ENCODE results near the gene TAS1R1.

TAS1R1 gene

GRCh38 chr1:6554907-6555778 is at the start of gene TAS1R1:
Gene TAS1R1 (plus strand): TSS chr1:6555307. CDS start chr1:6555374, 67 bp downstream.
- DNase-seq (ENCODE audit: low read depth in 2 of 2): no peak

GRCh38 chr1:6505367-6506209 is 49.5 kb upstream of the TAS1R1 start:
- DNase-seq (ENCODE audit: low read depth in 2 of 2): no peak

GRCh38 chr1:6506210-6507036 is 48.7 kb upstream of the TAS1R1 start:
- no peak for DNase-seq (ENCODE audit: low read depth in 2 of 2)

DNA sequence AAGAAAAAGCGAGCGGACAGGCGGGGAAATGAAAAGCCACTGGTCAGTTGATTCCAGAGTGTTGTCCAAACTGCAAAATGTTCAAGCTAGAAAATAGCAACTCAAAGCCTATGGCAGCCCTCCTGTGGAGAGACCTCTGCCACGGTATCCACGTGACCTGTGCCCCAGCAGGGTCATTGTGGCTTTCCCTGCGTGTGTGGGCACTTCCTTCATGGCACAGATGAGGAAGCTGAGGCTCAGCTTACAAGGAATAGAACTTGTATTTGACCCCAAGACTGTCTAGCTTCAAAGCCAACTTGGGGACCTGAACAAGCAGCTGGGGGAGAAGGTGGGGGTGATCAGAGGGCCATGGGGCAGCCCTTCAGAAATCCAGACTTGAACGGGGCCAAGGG is 48.1 kb upstream of the TAS1R1 start:
- no peak for DNase-seq (ENCODE audit: low read depth in 2 of 2)

DNA sequence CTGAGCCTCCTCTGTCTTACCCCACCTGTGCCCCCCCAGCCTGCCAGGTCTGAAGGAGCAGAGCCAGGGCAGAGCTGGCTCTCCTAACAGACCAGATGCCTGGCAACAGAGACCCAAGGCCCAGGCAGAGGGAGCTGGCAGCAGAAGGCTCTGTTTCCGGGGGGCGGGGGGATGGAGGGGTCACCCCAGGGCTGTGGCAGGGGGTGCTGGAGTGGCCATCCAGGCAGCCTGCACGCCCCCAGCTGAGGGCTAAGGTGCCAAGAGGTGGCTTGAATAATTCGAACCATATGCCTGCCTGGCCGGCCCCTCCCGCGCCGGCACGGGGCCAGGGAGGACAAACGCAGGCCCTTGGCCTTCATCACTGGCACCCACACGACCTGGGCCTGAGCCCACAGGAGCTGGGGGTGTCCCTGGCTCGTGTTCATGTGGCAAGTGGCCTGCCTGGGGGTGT is 47.6 kb upstream of the TAS1R1 start:
- DNase-seq (ENCODE audit: low read depth in 2 of 2): no peak

DNA sequence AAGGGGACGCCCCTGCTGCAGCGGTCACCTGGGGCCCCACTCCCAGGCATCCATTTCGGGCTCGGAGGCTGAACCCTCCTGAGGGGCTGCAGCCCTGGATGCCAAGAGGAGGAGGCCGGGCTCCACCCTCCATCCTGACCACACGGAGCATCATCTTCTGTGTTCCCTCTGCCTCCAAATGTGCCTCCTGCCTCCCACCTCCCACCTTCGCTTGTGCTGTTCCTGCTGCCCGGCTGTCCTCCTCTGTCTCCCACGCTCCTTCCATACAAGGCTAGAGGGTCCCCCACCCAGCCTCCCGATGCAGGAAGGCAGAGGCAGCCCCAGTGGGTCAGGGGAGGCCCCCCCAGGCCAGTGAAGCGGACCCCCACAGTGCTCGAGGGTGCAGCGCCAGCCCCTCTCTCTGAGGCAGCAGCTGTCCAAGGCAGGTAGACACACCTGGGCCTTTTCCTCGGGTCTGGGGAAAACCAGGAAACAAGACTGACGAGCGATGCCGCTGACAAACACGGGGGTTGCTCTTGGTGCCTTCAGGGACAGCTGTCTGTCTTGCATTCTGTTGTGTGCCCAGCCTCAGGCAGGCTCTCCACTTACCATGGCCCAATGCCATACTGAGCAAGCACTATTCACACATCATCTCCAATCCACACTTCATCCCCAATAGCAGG is 46.8 kb upstream of the TAS1R1 start:
- no peak for DNase-seq (ENCODE audit: low read depth in 2 of 2)

GRCh38 chr1:6508816-6509189 is 46.3 kb upstream of the TAS1R1 start:
- DNase-seq (ENCODE audit: low read depth in 2 of 2): no peak

- no peak for DNase-seq (ENCODE audit: low read depth in 2 of 2)
These were observed 45.7 kb upstream of the TAS1R1 start for GRCh38 chr1:6509220-6509918.

GRCh38 chr1:6509919-6510291 is 45.2 kb upstream of the TAS1R1 start:
- DNase-seq (ENCODE audit: low read depth in 2 of 2): no peak

- no peak for DNase-seq (ENCODE audit: low read depth in 2 of 2)
These were observed 44.6 kb upstream of the TAS1R1 start for GRCh38 chr1:6510493-6510892.

DNA sequence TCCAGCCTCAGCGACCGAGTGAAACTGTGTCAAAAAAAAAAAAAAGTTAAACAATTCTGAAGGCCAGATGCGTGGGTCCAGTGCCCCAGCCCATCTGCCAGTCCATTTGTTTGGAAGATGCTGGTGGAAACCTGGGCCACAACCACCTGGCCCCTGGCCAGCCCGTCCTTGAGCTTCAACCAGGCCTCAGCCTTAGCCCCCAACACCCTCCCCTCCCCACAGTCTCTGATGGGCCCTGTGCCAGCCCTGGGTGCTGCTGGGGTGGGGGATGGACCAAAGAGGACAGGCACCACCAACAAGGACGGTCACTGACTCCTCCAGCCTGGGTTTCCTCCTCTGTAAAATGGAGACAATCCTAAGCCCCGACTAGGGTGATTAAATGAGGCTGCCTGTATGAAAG is 44.1 kb upstream of the TAS1R1 start:
- DNase-seq (ENCODE audit: low read depth in 2 of 2): no peak

DNA sequence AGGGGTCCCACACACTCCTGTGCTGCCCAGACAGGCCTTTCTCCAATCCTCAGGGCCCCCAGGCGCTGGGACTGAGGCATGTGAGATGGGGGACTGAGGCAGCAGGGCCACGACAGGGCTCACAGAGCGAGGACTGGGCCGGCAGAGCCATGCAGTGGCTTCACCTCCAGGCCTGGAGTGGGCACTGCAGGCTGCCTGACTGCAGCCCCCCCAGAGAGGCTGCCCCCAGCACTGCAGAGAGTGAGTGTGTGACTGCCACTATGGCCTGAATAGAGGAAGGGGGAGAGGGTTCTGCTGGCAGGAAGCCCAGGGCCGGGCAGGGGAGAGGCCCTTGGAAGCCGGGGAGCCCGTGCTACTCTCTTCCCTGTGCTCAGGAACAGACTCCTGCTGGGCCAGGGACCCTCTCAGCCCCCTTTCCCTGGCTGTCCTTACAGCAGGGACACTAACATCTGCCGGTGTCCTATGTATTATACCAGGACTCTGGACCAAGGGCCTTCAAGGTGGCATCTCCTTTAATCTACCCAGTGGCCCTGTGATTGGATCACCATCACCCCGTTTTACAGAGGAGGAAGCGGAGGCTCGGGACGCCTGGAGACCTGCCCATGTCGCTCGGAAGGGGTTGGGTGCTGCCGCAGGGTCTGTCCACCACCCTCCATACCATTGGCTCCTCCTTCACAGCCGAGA is 43.4 kb upstream of the TAS1R1 start:
- DNase-seq (ENCODE audit: low read depth in 2 of 2): no peak

GRCh38 chr1:6512245-6512907 is 42.7 kb upstream of the TAS1R1 start:
- no peak for DNase-seq (ENCODE audit: low read depth in 2 of 2)

GRCh38 chr1:6512908-6513280 is 42.2 kb upstream of the TAS1R1 start:
- DNase-seq (ENCODE audit: low read depth in 2 of 2): no peak

DNA sequence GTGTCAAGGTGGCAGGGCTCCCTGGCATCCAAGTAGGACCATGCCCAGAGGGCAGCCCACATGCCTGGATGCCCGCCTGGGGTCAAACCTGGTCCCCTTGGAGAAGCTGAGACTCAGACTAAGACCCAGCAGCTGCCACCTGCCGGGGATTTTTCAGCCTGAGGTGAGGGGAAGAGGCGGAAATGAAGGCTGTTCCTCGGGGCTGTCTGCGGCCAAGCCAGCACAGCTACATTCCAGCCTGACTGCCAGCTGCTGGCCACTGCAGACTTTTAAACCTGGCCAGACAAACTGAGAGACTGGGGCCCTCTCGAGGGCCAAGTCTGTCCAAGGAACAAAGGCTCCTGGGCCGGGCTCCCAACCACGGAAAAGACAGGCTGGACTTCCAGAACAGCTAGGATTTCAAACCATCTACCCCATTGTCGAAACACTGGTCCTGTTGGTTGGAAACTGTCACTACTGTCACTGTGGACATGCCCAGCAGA is 41.7 kb upstream of the TAS1R1 start:
- DNase-seq (ENCODE audit: low read depth in 2 of 2): no peak

- DNase-seq (ENCODE audit: low read depth in 2 of 2): no peak
These were observed 39.3 kb upstream of the TAS1R1 start for GRCh38 chr1:6515771-6516170.

DNA sequence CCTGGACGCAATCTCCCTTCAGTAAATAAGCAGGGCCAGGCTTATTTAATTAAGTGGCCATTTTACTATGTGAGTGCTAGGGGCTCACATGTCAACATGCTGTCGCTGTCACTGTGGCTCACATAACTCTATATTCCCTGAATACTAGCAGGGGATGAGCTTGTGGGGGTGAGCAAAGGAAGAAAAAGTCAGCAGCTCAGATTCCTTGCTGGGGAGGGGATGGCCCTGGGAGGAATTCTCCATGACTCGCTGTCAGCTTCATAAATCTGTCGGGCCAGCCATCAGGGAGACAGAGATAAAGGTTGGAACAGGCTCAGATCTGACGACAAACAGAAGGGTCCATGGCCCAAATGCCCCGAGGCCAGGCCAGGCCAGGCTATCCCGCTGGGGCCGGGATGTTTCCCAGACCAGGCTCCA is 37.7 kb upstream of the TAS1R1 start:
- DNase-seq (ENCODE audit: low read depth in 2 of 2): no peak

DNA sequence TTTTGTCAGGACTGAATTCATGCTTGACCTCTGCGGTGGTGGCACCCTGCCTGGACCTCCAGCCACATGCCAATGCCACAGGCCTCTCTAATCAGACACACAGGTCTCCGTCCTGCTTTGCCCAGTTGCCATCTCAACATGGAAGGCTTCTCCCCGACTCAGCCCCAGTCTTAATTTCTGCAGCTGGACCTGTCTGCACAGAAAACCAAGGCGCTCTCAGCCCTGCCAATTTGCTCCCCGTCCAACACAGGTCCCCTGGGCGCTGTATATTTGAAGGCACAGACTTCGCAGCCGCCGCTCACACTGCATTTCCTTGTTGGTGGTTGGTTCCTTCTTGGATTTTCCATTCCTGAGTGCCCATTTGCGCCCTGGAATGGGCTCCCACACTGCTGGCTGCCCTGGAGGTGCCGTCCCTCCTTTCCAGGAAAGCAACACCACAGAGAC is 35.6 kb upstream of the TAS1R1 start:
- no peak for DNase-seq (ENCODE audit: low read depth in 2 of 2)

DNA sequence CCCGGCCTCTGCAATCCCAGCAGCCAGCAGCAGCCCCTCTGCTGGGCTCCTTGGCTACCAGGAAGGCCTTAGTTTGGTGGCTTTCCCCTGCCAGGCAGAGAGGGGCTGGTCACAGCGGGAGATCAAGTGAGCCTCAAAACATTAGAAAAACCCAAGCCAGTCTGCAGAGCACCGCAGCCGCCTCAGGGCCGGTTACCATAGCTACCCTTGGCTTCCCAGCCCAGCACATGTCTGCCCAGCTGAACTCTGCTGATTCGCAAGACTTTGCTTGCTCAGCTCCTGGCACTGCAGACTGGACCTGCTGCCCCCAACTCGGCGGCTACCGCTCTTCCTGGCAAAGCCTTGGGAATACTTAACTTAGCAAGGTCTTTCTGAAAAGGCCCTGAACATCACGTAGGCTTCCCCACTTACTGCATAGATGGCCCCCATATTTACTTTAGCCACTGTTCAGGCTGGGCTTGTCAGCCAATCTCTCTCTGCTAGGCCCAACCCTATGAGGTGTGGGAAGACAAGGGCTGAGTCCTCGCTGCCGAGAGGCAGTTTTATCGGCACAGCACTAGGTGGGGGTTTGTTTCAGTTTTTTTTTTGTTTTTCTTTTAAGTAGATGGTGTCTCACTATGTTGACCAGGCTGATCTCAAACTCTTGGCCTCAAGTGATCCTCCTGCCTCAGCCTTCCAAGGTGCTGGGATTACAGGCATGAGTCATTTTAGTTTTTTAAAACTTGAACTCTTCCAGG is 35.0 kb upstream of the TAS1R1 start:
- DNase-seq (ENCODE audit: low read depth in 2 of 2): no peak

Data from stimulated activated CD8-positive, alpha-beta memory T cell treated with anti-CD3 and anti-CD28 coated beads, Interleukin-2, amount 100 ng/mL, for 1 hour (primary cell).